K562 (cell line): ENCODE results near the gene FRRS1. TPM values are rescaled to one million over a fixed set of nuclear protein-coding genes. Genes with fewer than 3 reads are reported as not detected.

Experiments used
- ATAC-seq: fragments of 200-7000 bp; cut with Tn5 transposase; 3 replicates; pipeline ENCODE4 v1.9.1; 2020; ENCODE audit warnings: moderate library complexity
- BruUV-seq: library from RNA; stranded (reverse); fragments of 400-500 nt; replicated peaks from 2 replicates; lab custom pipeline; 2021; lab: Mats Ljungman, UMichigan
- CTCF ChIA-PET: fragments of 300-600 bp; formaldehyde crosslinking; extraction: SDS; loops from one replicate; lab custom pipeline; 2021; ENCODE audit warnings: low intra/inter-chr PET ratio; lab: Yijun Ruan, JAX
- POLR2A ChIA-PET: fragments of 300-600, 350-650 bp; sonication (Branson Sonifier 250); formaldehyde crosslinking; extraction: SDS; loops from one replicate; lab custom pipeline; 2021; ENCODE audit warnings: antibody characterized with exemption, inconsistent platforms; lab: Yijun Ruan, JAX
- DNase-seq, 4 experiments: peaks; one replicate each; pipeline versions ENCODE4 v3.0.0 to v3.0.0-alpha.2; 2011 to 2018; ENCODE audit warnings: low spot score in 3 of 4, mixed read lengths in 3 of 4; ENCODE audit errors: extremely low read depth in 1 of 4
- FAIRE-seq: peaks from 2 replicates; lab custom pipeline; 2011; peaks lifted over from hg19 to GRCh38; lab: Jason Lieb, UNC
- H2AFZ ChIP-seq: 2 replicates; pipeline ENCODE4 v1.6.0; 2011; ENCODE audit warnings: low read depth, low read length, control low read depth, inconsistent platforms
- H3K27ac ChIP-seq: fragments of 200-600 bp; 3 replicates; pipeline ENCODE4 v1.8.0; 2011; ENCODE audit warnings: low read depth, mild to moderate bottlenecking, control low read depth, inconsistent platforms, low read length, moderate library complexity, mixed read lengths; ENCODE audit errors: extremely low read depth
- H3K27me3 ChIP-seq, 2 experiments: fragments of 300-600 bp in 1 of 2; 2 replicates in 1 of 2; 3 replicates in 1 of 2; pipeline versions ENCODE4 v1.6.0 to v1.8.0; 2011; ENCODE audit warnings: inconsistent platforms in 2 of 2, low read length in 2 of 2, mild to moderate bottlenecking in 1 of 2, mixed read lengths in 1 of 2, moderate library complexity in 1 of 2; ENCODE audit not compliant: control insufficient read depth in 2 of 2, insufficient read depth in 2 of 2
- H3K36me3 ChIP-seq: fragments of 300-600 bp; 3 replicates; pipeline ENCODE4 v1.8.0; 2011; ENCODE audit warnings: mild to moderate bottlenecking, low read length, inconsistent platforms; ENCODE audit not compliant: control insufficient read depth, insufficient read depth
- H3K4me1 ChIP-seq, 2 experiments: fragments of 200-600 bp in 1 of 2; replicated peaks in 1 of 2; 2 replicates in 1 of 2; 3 replicates in 1 of 2; pipeline versions ENCODE4 v1.5.1 to v1.8.0; 2011; ENCODE audit warnings: inconsistent platforms in 2 of 2, low read length in 2 of 2, mild to moderate bottlenecking in 1 of 2, mixed read lengths in 1 of 2, moderate library complexity in 1 of 2; ENCODE audit not compliant: control insufficient read depth in 2 of 2, insufficient read depth in 2 of 2
- H3K4me2 ChIP-seq: 2 replicates; pipeline ENCODE4 v1.6.1; 2011; ENCODE audit warnings: low read length, control low read depth, inconsistent platforms, mixed read lengths; ENCODE audit not compliant: insufficient read depth
- H3K4me3 ChIP-seq: fragments of 200-600 bp; sonication (generic), shearing (Covaris generic); 2 replicates; pipeline ENCODE4 v1.5.1; 2016; ENCODE audit warnings: control low read depth, inconsistent platforms
- H3K79me2 ChIP-seq: fragments of 200-600 bp; 3 replicates; pipeline ENCODE4 v1.8.0; 2011; ENCODE audit warnings: low read length, inconsistent platforms; ENCODE audit not compliant: control insufficient read depth, insufficient read depth
- H3K9ac ChIP-seq, 2 experiments: 2 replicates each; pipeline versions ENCODE4 v1.6.0 to v1.6.1; 2011; ENCODE audit warnings: low read depth in 2 of 2, low read length in 2 of 2, control low read depth in 1 of 2, inconsistent platforms in 1 of 2, mild to moderate bottlenecking in 1 of 2, mixed read lengths in 1 of 2; ENCODE audit not compliant: insufficient read depth in 1 of 2
- H3K9me1 ChIP-seq: one replicate; pipeline ENCODE4 v1.6.0; 2011; ENCODE audit warnings: inconsistent platforms, mild to moderate bottlenecking, low read length, moderate library complexity; ENCODE audit not compliant: control insufficient read depth, insufficient read depth
- H3K9me3 ChIP-seq: replicated peaks from 2 replicates; pipeline ENCODE4 v1.5.1; 2011; ENCODE audit warnings: low read depth, low read length, inconsistent platforms; ENCODE audit not compliant: control insufficient read depth, insufficient read depth
- H4K20me1 ChIP-seq: replicated peaks from 2 replicates; pipeline ENCODE4 v1.6.1; 2011; ENCODE audit warnings: low read length, inconsistent platforms, mixed read lengths; ENCODE audit not compliant: control insufficient read depth, insufficient read depth
- BCL6 ChIP-seq: fragments of 250-450 bp; sonication (Bioruptor Pico); IDR thresholded peaks from 2 replicates; pipeline ENCODE4 v1.4.0; 2020
- CC2D1A ChIP-seq: fragments of 450-650 bp; IDR thresholded peaks from 2 replicates; pipeline ENCODE4 v1.6.1; 2017; ENCODE audit warnings: mild to moderate bottlenecking
- CCAR2 ChIP-seq: fragments of 200-400 bp; formaldehyde crosslinking; IDR thresholded peaks from 2 replicates; pipeline ENCODE4 v1.6.1; 2017; ENCODE audit warnings: mild to moderate bottlenecking, low read depth, low read length
- CTCF ChIP-seq, 3 experiments: IDR thresholded peaks in 2 of 3; conservative IDR thresholded peaks in 1 of 3; 2 replicates each; pipeline ENCODE4 v1.5.1; 2011 to 2012; ENCODE audit warnings: low read length in 3 of 3, mild to moderate bottlenecking in 3 of 3, control low read depth in 2 of 3, improper control_type of control experiment in 1 of 3, inconsistent platforms in 1 of 3, low read depth in 1 of 3, mixed read lengths in 1 of 3, moderate library complexity in 1 of 3; ENCODE audit not compliant: insufficient read depth in 2 of 3
- MCM3 ChIP-seq: fragments of 450-650 bp; IDR thresholded peaks from 2 replicates; pipeline ENCODE4 v1.6.1; 2016
- NCOA6 ChIP-seq: fragments of 450-650 bp; IDR thresholded peaks from 2 replicates; pipeline ENCODE4 v1.6.1; 2017; ENCODE audit warnings: mild to moderate bottlenecking
- RAD21 ChIP-seq, 2 experiments: fragments of 250-450 bp in 1 of 2; fragments of 450-650 bp in 1 of 2; sonication (Bioruptor Pico) in 1 of 2; formaldehyde crosslinking in 1 of 2; IDR thresholded peaks in 1 of 2; conservative IDR thresholded peaks in 1 of 2; 2 replicates each; pipeline versions ENCODE4 v1.4.0 to v1.8.0; 2020 to 2022; ENCODE audit warnings: mild to moderate bottlenecking in 2 of 2, moderate library complexity in 1 of 2
- RBFOX2 ChIP-seq: fragments of 200-400 bp; formaldehyde crosslinking; IDR thresholded peaks from 2 replicates; pipeline ENCODE4 v1.6.1; 2017; ENCODE audit warnings: low read depth, mild to moderate bottlenecking, low read length, moderate library complexity
- SMAD2 ChIP-seq: fragments of 150-350 bp; IDR thresholded peaks from 2 replicates; pipeline ENCODE4 v1.6.1; 2014; ENCODE audit warnings: low read depth, mild to moderate bottlenecking, low read length
- TAF1 ChIP-seq: IDR thresholded peaks from 2 replicates; pipeline ENCODE4 v1.6.1; 2011; ENCODE audit warnings: mild to moderate bottlenecking, low read length, moderate library complexity; ENCODE audit not compliant: insufficient read depth, control insufficient read depth, severe bottlenecking; ENCODE audit errors: extremely low read depth
- ZNF165 ChIP-seq: fragments of 250-450 bp; sonication (Bioruptor Pico); IDR thresholded peaks from 2 replicates; pipeline ENCODE4 v1.4.0; 2020; ENCODE audit warnings: borderline replicate concordance
- WGBS: fragments of 100-300 bp; shearing (Covaris generic); methylation state at CpG from one replicate; pipeline ENCODE4 v1.1.6; 2016; ENCODE audit warnings: low coverage, mixed read lengths; ENCODE audit not compliant: insufficient coverage; ENCODE audit errors: missing lambda C conversion rate; 5-methylcytosine and 5-hydroxymethylcytosine counted together
- in situ Hi-C: fragments of 300-500 bp; cut with MboI; formaldehyde crosslinking; loops from 4 replicates; pipeline ENCODE4 v1.15.0; 2018; ENCODE audit warnings: inconsistent platforms, mixed read lengths
- intact Hi-C: fragments of 100-400 bp; cut with micrococcal nuclease; formaldehyde crosslinking; loops from 2 replicates; pipeline ENCODE4 v1.14.2; 2022
- polyA plus RNA-seq, 8 experiments: library from polyadenylated mRNA; depleted of rRNA in 4 of 8; stranded (reverse) in 5 of 8; unstranded in 3 of 8; fragments of >200 nt; fragmentation: Nextera tagmentation in 2 of 8; fragmentation: Illumina TruSeq in 1 of 8; extraction: Ambion mirVana in 2 of 8; extraction: Trizol in 1 of 8; gene quantifications; 2 replicates each; pipeline versions ENCODE4 v1.2.1 to v1.2.3, GENCODE V29; 2011 to 2014; ENCODE audit warnings: inconsistent platforms in 1 of 8, missing spikeins in 1 of 8
- total RNA-seq, 7 experiments: library from RNA; depleted of rRNA in 6 of 7; stranded (reverse); fragments of >200 nt in 6 of 7; fragmentation: Illumina TruSeq in 2 of 7; extraction: Trizol in 2 of 7; gene quantifications; 2 replicates each; pipeline versions ENCODE4 v1.2.1 to v1.2.3, GENCODE V29; 2011 to 2021; ENCODE audit warnings: low replicate concordance in 1 of 7

The FRRS1 gene
- total and polyA plus RNA-seq, 9 of the 15 experiments (the other 6 are each of a cell fraction or from before 2014, with no cell fraction given): 0.87 to 54.0 (median 23.7) TPM

- TSS peak; percentile 4 for BruUV-seq
- Histone ChIP-seq H4K20me1 (no peaks in the 10 kb centered on the region), H3K27me3 (no peaks in the 10 kb centered on the region), H3K36me3 (peaks cover 81% of the 10 kb centered on the region), H3K4me2 (no peak overlapping the region), H3K27ac (no peak overlapping the region), H3K79me2 (no peaks in the 10 kb centered on the region), H2AFZ (no peak overlapping the region), H3K4me3 (no peak overlapping the region), H3K9ac (no peak overlapping the region), H3K4me1 (no peaks in the 10 kb centered on the region), H3K9me1 (no peaks in the 10 kb centered on the region), H3K9me3 (no peaks in the 10 kb centered on the region)
- CTCF ChIA-PET: interaction anchor here (1.2 kb wide), 1 partner anchor 556 kb away, joined by 3 read pairs; no protein-coding TSS in a partner anchor
- POLR2A ChIA-PET: no interaction called here
- in situ Hi-C loops (no loop called here), intact Hi-C loops (no loop called here)
- whole genome bisulfite sequencing: 42% methylated on average over 4 of the region's 4 CpGs
- FAIRE-seq: peak; percentile 29
- TF ChIP-seq CCAR2 (no peak), MCM3 (no peak), BCL6 (CRISPR knock-in tag) (no peak), CC2D1A (no peak), RAD21 (CRISPR knock-in tag; conservative IDR thresholded peaks at IDR 0.05 in 1 of 2, IDR thresholded peaks at IDR 0.05 in 1 of 2) (peak in 1 of 2 experiments; percentile 61; a peak in 2 of 4 replicates), TAF1 (no peak), CTCF (IDR thresholded peaks at IDR 0.05 in 2 of 3, conservative IDR thresholded peaks at IDR 0.05 in 1 of 3; ENCODE audit: insufficient read depth in 2 of 3, low read depth in 1 of 3, low read length in 3 of 3) (peak; percentile 20 to 46 (median 32); a peak in 3 of 6 replicates), SMAD2 (no peak), NCOA6 (no peak), ZNF165 (CRISPR knock-in tag) (no peak), RBFOX2 (no peak)
- TF ChIP-seq, all 486 proteins: peak for 2
- peak; percentile 94 for ATAC-seq
- peak; percentile 17 to 55 (median 37) for DNase-seq
These were observed 29.4 kb downstream of the FRRS1 start for GRCh38 chr1:99737016-99737415.
